CD4-positive, alpha-beta T cell (primary cell): Measurements from ENCODE around the gene ACADS. TPM values are rescaled to one million over a fixed set of nuclear protein-coding genes. Genes with fewer than 3 reads are reported as not detected.

Source experiments
- ATAC-seq: fragments of 200-7000 bp; cut with Tn5 transposase; one replicate; pipeline ENCODE4 v1.10.0; 2022; ENCODE audit warnings: mild to moderate bottlenecking; ENCODE audit not compliant: poor library complexity
- CTCF ChIA-PET: fragments of 350-600 bp; sonication (Branson Sonifier 250); formaldehyde crosslinking; loops from one replicate; lab custom pipeline; 2021; ENCODE audit warnings: antibody characterized with exemption, inconsistent platforms; lab: Charles Lee
- POLR2A ChIA-PET: fragments of 350-600 bp; sonication (Branson Sonifier 250); formaldehyde crosslinking; loops from one replicate; lab custom pipeline; 2021; ENCODE audit warnings: antibody characterized with exemption, inconsistent platforms; lab: Charles Lee
- DNase-seq, 14 experiments: peaks; one replicate each; pipeline ENCODE4 v3.0.0-alpha.2; 2013 to 2020; ENCODE audit warnings: mixed read lengths in 2 of 14
- H3K27ac ChIP-seq, 2 donors: one replicate each; pipeline versions ENCODE4 v1.5.1 to v1.7.0; 2013; ENCODE audit warnings: low read length in 2 of 2, low read depth in 1 of 2, mild to moderate bottlenecking in 1 of 2
- H3K27me3 ChIP-seq, 2 experiments: 1 replicate in 1 of 2; 2 replicates in 1 of 2; pipeline versions ENCODE4 v1.6.1 to v1.7.0; 2013; ENCODE audit warnings: low read length in 2 of 2, control low read depth in 1 of 2, mild to moderate bottlenecking in 1 of 2, moderate library complexity in 1 of 2; ENCODE audit not compliant: insufficient read depth in 2 of 2, control insufficient read depth in 1 of 2
- H3K36me3 ChIP-seq: one replicate; pipeline ENCODE4 v1.6.1; 2013; ENCODE audit warnings: low read length, control low read depth; ENCODE audit not compliant: insufficient read depth
- H3K4me1 ChIP-seq: one replicate; pipeline ENCODE4 v1.6.1; 2013; ENCODE audit warnings: low read length, control low read depth; ENCODE audit not compliant: insufficient read depth
- H3K4me3 ChIP-seq: one replicate; pipeline ENCODE4 v1.5.1; 2013; ENCODE audit warnings: mild to moderate bottlenecking, low read length, moderate library complexity
- H3K9me3 ChIP-seq, 2 experiments: 1 replicate in 1 of 2; 2 replicates in 1 of 2; pipeline versions ENCODE4 v1.6.1 to v1.7.0; 2013; ENCODE audit warnings: low read length in 2 of 2, mild to moderate bottlenecking in 2 of 2, control low read depth in 1 of 2, moderate library complexity in 1 of 2; ENCODE audit not compliant: control insufficient read depth in 1 of 2, insufficient read depth in 1 of 2
- H3K27ac Mint-ChIP-seq: one replicate; pipeline ENCODE4 v1.8.0; 2020; ENCODE audit warnings: mixed read lengths
- H3K27me3 Mint-ChIP-seq: one replicate; pipeline ENCODE4 v1.8.0; 2021; ENCODE audit warnings: mixed read lengths
- H3K36me3 Mint-ChIP-seq: one replicate; pipeline ENCODE4 v1.8.0; 2021; ENCODE audit warnings: low read depth, mixed read lengths
- H3K4me1 Mint-ChIP-seq: one replicate; pipeline ENCODE4 v1.8.0; 2021; ENCODE audit warnings: low read depth, mixed read lengths
- H3K4me3 Mint-ChIP-seq: one replicate; pipeline ENCODE4 v1.8.0; 2020; ENCODE audit warnings: mild to moderate bottlenecking, mixed read lengths
- H3K9me3 Mint-ChIP-seq: one replicate; pipeline ENCODE4 v1.8.0; 2020; ENCODE audit warnings: mixed read lengths
- intact Hi-C, 2 experiments: fragments of 100-400 bp; cut with DNase I in 1 of 2; cut with micrococcal nuclease in 1 of 2; formaldehyde crosslinking; loops; one replicate each; pipeline versions ENCODE4 v1.15.1 to v1.9.0; 2023 to 2025; cut with DNase I, micrococcal nuclease
- total RNA-seq, 174 experiments: library from RNA in 2 of 174; stranded (reverse) in 2 of 174; gene quantifications; one replicate each; pipeline ENCODE4 v1.2.3 and lab custom pipeline; 2021 to 2026
- TF ChIP-seq, protein P1 (sequence below): fragments of 200-600 bp; IDR thresholded peaks from one replicate; pipeline ENCODE4 v1.8.0; 2022; ENCODE audit warnings: antibody characterized with exemption, mild to moderate bottlenecking

ACADS gene
- total RNA-seq, 2 experiments from 2014 or later: 8.9 to 9.2 TPM

DNA sequence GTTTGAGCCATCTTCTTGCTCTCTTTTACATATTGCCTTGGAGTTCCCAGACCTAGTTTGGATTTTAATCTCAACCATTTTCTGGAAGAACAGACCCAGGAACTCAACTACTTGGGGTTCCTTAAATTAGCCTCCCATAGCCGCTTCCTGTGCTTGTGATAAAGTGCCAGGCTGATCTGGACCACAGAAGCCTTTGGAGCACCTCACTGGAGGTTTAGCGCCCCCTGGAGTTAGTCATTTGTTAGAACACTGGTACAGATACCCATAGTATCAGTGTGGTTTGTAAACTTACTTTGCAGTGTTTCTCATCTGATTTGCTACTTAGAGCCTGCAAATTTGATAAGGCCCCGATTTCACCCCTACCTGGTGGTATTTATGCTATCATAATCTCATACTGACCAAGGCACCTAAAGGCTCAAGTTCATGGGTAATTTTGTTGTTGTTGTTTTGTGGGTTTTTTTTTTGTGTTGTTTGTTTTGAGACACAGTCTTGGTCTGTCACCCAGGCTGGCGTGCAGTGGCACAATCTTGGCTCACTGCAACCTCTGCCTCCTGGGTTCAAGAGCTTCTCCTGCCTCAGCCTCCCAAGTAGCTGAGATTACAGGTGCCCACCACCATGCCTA is 11.7 kb upstream of the ACADS start:
- Mint-ChIP-seq H3K4me3 (peak overlapping the region; percentile 86), H3K4me1 (peaks cover 46% of the 10 kb centered on the region), H3K27ac (peak overlapping the region; percentile 71), H3K27me3 (no peaks in the 10 kb centered on the region), H3K9me3 (no peaks in the 10 kb centered on the region), H3K36me3 (peaks cover 45% of the 10 kb centered on the region)
- ChIA-PET CTCF (interaction anchor here (1.0 to 2.1 kb wide), 3 partner anchors 65 to 258 kb away, joined by 3 to 14 read pairs (median 5); partner anchors contain the start of gene CABP1), POLR2A (no interaction called here)
- Histone ChIP-seq H3K4me1 (peaks cover 30% of the 10 kb centered on the region), H3K4me3 (no peak overlapping the region), H3K9me3 (no peaks in the 10 kb centered on the region), H3K27me3 (no peaks in the 10 kb centered on the region), H3K27ac (no peak overlapping the region), H3K36me3 (peaks cover 34% of the 10 kb centered on the region)
- DNase-seq: peak; percentile 39 to 90 (median 64)
- ATAC-seq: peak; percentile 69
- intact Hi-C loops: loop anchor here (1.0 to 10.0 kb wide), 8 partner anchors 28 to 389 kb away; partner anchors contain the start of genes HNF1A (in 1 of the 2), PLA2G1B (in 1 of the 2) and SRSF9 (in 1 of the 2)
- TF ChIP-seq, protein P1, sequence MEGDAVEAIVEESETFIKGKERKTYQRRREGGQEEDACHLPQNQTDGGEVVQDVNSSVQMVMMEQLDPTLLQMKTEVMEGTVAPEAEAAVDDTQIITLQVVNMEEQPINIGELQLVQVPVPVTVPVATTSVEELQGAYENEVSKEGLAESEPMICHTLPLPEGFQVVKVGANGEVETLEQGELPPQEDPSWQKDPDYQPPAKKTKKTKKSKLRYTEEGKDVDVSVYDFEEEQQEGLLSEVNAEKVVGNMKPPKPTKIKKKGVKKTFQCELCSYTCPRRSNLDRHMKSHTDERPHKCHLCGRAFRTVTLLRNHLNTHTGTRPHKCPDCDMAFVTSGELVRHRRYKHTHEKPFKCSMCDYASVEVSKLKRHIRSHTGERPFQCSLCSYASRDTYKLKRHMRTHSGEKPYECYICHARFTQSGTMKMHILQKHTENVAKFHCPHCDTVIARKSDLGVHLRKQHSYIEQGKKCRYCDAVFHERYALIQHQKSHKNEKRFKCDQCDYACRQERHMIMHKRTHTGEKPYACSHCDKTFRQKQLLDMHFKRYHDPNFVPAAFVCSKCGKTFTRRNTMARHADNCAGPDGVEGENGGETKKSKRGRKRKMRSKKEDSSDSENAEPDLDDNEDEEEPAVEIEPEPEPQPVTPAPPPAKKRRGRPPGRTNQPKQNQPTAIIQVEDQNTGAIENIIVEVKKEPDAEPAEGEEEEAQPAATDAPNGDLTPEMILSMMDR: peak; percentile 92

DNA sequence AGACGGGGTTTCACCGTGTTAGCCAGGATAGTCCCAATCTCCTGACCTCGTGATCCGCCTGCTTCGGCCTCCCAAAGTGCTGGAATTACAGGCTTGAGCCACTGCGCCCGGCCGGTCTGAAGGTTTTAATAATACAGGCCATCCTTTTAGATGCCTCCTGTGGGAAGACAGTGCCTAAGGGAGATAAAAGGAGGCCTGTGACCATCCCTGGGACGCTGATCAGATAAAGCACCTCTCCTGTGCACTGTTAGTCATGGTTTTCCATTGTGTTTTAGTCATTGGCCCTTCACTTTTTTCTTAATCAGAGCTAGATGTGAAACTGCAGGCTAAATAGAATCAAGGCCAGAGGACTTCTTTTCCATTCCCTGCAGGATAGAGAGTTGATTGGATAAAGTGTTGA is 7.6 kb upstream of the ACADS start:
- ATAC-seq (no peak), DNase-seq (no peak)
- peaks cover 7% of the 10 kb centered on the region for H3K4me1 ChIP-seq
- Mint-ChIP-seq H3K9me3 (no peaks in the 10 kb centered on the region), H3K36me3 (peaks cover 81% of the 10 kb centered on the region), H3K27me3 (no peaks in the 10 kb centered on the region), H3K27ac (no peak overlapping the region), H3K4me3 (no peak overlapping the region), H3K4me1 (peaks cover 12% of the 10 kb centered on the region)
- no peaks in the 10 kb centered on the region for H3K9me3 ChIP-seq
- POLR2A ChIA-PET: no interaction called here
- H3K36me3 ChIP-seq: peaks cover 70% of the 10 kb centered on the region
- CTCF ChIA-PET: interaction anchor here (1.3 kb wide), 1 partner anchor 69 kb away, joined by 3 read pairs; no protein-coding TSS in a partner anchor
- H3K4me3 ChIP-seq: no peak overlapping the region
- TF ChIP-seq, protein P1: no peak
- intact Hi-C loops: loop anchor here (10.0 kb wide), 4 partner anchors 253 to 393 kb away; partner anchors contain the start of genes HNF1A (in 1 of the 2), PLA2G1B (in 1 of the 2) and SRSF9 (in 1 of the 2)
- H3K27ac ChIP-seq: no peak overlapping the region
- H3K27me3 ChIP-seq: no peaks in the 10 kb centered on the region

DNA sequence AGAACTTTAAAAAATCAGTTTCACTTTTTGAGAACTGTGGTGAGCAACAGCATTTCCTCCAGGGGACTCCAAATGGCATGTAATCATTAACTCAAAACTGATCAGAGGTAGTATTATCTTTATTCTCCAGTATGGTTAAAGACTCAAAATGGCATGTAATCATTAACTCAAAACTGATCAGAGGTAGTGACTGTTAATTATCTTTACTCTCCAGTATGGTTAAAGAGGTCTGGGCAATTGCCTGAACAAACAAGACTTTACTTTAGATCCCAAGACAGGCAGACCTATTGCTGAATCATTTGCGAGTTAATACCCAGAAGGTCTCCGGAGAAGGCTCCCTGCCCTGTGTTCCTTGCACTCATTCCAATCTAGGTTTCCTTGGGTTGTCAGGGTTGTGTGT is 6.6 kb upstream of the ACADS start:
- Histone ChIP-seq H3K27me3 (no peaks in the 10 kb centered on the region), H3K36me3 (peaks cover 71% of the 10 kb centered on the region), H3K4me1 (peaks cover under 1% of the 10 kb centered on the region), H3K9me3 (no peaks in the 10 kb centered on the region), H3K4me3 (no peak overlapping the region), H3K27ac (no peak overlapping the region)
- Mint-ChIP-seq H3K27me3 (no peaks in the 10 kb centered on the region), H3K9me3 (no peaks in the 10 kb centered on the region), H3K36me3 (peaks cover 83% of the 10 kb centered on the region), H3K27ac (no peak overlapping the region), H3K4me3 (no peak overlapping the region), H3K4me1 (peaks cover 6% of the 10 kb centered on the region)
- no peak for DNase-seq
- ChIA-PET CTCF (no interaction called here), POLR2A (no interaction called here)
- TF ChIP-seq, protein P1: no peak
- intact Hi-C loops: loop anchor here (10.0 kb wide), 4 partner anchors 254 to 394 kb away; partner anchors contain the start of genes HNF1A (in 1 of the 2), PLA2G1B (in 1 of the 2) and SRSF9 (in 1 of the 2)
- ATAC-seq: no peak
